ENCODE measurements around the gene ANKFY1.

DNA sequence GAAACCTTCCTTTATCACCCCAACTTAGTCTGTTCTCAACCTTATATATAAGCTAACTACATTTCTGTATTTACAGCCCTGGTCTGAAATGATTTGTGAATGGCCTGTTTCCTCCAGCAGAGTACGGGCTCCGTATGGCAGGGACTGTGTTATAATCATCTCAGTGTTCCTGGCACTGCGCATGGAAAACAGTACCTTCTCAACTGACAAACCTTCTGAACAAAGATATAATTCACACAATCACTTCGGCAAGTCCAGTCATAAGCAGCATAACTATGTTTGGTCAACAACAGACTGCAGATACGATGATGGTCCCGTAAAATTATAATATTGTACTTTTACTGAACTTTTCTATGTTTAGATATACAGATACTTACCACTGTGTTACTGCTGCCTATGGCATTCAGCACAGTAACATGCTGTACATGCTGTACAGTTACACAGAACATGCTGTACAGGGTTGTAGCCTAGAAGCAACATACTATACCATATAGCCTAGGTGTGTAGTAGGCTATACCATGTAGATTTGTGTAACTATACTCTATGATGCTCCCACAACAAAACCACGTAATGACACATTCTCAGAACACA is 30.0 kb downstream of the ANKFY1 start:
- TF ChIP-seq, protein P1, sequence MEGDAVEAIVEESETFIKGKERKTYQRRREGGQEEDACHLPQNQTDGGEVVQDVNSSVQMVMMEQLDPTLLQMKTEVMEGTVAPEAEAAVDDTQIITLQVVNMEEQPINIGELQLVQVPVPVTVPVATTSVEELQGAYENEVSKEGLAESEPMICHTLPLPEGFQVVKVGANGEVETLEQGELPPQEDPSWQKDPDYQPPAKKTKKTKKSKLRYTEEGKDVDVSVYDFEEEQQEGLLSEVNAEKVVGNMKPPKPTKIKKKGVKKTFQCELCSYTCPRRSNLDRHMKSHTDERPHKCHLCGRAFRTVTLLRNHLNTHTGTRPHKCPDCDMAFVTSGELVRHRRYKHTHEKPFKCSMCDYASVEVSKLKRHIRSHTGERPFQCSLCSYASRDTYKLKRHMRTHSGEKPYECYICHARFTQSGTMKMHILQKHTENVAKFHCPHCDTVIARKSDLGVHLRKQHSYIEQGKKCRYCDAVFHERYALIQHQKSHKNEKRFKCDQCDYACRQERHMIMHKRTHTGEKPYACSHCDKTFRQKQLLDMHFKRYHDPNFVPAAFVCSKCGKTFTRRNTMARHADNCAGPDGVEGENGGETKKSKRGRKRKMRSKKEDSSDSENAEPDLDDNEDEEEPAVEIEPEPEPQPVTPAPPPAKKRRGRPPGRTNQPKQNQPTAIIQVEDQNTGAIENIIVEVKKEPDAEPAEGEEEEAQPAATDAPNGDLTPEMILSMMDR (IDR thresholded peaks at IDR 0.05): no peak
- TF ChIP-seq POLR2A (IDR thresholded peaks at IDR 0.05): no peak
